H4 (cell line): ENCODE results near the gene CRLF2. TPM values are rescaled to one million over a fixed set of nuclear protein-coding genes. Genes with fewer than 3 reads are reported as not detected.
"Not testable (repeated sequence)": the region's sequence is repeated elsewhere in the genome, so short reads cannot be mapped to it uniquely, and the experiment has no call there.

Experiments
- DNase-seq: peaks from one replicate; pipeline ENCODE4 v3.0.0-alpha.2; 2015; ENCODE audit warnings: low spot score
- total RNA-seq: library from RNA; depleted of rRNA; stranded (reverse); fragments of >200 nt; shearing (Covaris generic); gene quantifications from 2 replicates; pipeline ENCODE4 v1.2.3, GENCODE V29; 2014; rRNA removed

Gene CRLF2
- not detected in 2 replicates for total RNA-seq

DNA sequence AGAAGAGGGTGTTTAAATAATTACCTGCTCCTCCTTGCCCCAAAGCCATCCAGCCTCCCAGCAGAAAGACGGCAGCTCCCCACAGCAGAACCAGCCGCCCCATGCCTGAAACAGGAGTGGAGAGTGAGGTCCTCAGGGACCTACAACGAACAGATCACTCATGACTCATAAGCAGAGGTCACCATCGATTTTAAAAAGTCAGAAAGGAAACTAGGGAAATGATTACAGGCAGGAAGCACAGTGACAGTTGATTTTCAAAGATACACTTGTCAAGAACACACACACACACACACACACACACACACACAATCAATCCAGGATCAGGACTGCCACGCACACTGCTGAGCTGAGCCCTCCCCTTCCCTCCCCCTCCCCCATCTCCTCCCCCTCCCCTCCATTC, at the start of gene CRLF2:
TSS of gene CRLF2 (minus strand) at position 118 of the 400 bp plus-strand sequence. CDS start at position 103, 15 bp downstream.
- peak; percentile 76 for DNase-seq

- not testable (repeated sequence) for DNase-seq
Observed at GRCh38 chrX:1261771-1262170, 49.3 kb upstream of the CRLF2 start.

- DNase-seq: no peak
Observed at GRCh38 chrX:1261285-1261684, 48.8 kb upstream of the CRLF2 start.

- DNase-seq: no peak
Observed at GRCh38 chrX:1252861-1253260, 40.4 kb upstream of the CRLF2 start.

- DNase-seq: peak; percentile 64
Observed at GRCh38 chrX:1249101-1249887, 36.8 kb upstream of the CRLF2 start.

DNA sequence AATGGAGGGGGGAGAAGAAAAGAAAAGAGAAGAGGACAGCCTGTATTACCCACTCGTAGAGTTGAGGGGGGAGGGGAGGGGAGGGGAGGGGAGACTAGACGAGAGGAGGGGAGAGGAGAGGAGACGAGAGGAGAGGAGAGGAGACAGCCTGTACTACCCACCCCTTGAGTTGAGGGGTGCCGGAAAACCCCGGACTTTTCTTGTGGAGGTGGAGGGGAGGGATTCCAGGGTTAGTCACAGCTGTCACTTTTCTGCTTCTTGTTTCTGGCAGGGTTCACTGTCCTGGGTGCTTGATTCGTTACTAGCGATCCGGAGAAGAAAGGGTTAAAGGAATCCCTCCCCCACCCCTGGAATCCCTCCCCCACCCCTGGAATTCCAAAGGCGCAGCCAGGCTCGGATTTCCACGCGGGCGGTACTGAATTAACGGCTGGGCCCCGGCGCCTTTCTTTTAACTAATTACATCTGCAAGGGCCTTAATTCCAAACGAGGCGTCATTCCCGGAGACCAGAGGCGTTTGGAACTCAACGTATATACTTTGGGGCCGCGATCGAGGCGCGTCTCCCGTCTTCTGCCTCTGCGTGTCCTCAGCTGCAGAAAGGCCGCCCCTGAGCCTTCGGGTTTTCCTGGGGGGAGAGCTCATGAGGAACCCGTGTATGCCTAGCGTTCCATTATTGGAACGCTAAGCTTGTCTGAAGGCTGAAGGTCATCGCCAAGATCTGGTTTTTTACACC, 36.0 kb upstream of the CRLF2 start:
- DNase-seq: no peak

DNA sequence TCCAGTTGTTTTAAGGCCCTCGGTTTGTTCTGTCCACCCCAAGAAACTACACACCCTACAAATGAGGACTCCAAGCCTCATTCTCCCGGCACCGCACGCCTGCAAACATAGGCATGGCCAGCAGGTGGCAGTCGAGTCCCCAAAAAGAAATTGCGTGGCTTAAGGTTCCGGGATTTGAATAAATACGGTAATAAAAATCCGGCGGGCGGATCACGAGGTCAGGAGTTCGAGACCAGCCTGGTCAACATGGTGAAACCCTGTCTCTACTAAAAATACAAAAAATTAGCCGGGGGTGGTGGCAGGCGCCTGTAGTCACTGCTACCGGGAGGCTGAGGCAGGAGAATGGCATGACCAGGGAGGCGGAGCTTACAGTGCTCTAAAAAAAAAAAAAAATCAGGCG, 34.4 kb upstream of the CRLF2 start:
- peak; percentile 74 for DNase-seq

GRCh38 chrX:1244164-1245076, 32.0 kb upstream of the CRLF2 start:
- peak; percentile 33 for DNase-seq

DNA sequence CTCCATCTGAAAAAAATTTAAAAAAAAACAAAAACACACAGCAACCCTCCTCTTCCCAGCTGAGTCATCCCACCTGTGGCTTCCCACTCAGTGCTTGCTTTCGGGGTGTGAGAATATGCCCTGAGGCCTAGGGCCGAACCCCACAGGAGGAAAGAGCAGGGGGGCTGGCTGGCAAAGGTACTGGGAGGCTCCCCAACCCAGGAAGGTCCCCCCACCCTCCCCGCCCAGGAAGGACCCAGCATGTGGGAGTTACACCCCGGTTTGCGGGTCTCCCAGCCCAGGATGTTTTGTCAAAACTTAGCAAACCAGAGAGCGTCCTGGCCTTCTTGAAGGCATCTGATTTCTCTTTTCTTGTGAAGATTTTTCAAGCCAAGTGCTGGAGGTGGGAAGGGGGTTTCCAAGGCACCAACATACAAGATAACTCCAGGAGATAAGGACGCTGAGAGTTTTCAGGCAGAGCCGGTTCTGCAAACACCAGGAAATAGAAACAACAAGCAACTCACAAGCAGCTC, 30.5 kb upstream of the CRLF2 start:
- DNase-seq: peak; percentile 50

DNA sequence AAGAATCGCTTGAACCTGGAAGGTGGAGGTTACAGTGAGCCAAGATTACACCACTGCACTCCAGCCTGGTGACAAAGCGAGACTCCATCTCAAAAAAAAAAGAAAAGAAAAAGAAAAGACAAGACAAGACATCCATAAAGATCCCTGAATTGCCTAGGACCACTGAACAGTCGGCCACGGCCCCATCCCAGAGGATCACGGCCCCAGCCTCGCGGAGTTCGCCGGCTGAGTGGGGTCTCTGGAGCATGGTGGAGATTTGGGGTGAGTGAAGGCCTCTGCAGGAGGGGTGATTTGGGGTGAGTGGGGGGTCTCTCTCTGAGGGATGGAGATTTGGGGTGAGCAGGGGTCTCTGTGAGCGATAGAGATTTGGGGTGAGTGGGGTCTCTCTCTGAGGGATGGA, 28.1 kb upstream of the CRLF2 start:
- not testable (repeated sequence) for DNase-seq

GRCh38 chrX:1239681-1240142, 27.3 kb upstream of the CRLF2 start:
- no peak for DNase-seq

GRCh38 chrX:1231850-1232465, 19.5 kb upstream of the CRLF2 start:
- DNase-seq: no peak

GRCh38 chrX:1228101-1228500, 15.7 kb upstream of the CRLF2 start:
- not testable (repeated sequence) for DNase-seq

GRCh38 chrX:1226249-1226648, 13.8 kb upstream of the CRLF2 start:
- no peak for DNase-seq

DNA sequence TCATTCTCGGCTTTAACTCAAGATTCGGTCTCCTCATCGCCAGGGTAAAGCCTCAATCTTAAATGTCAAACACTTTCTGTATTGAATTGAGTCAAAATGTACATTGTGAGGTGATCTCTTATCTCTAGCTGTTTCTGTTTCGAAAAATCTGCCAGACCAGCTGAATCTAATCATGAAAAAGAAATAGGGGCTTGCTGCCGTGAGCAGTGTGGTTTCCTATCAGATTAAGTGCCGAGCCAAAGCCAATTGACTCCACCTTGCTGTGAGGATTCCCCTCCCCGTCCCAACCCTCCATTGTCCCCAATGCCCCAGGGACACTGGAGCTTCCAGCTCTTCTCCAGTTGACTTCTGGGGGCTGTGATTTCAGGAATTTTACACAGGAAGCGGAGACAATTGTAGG, 12.5 kb upstream of the CRLF2 start:
- DNase-seq: no peak

DNA sequence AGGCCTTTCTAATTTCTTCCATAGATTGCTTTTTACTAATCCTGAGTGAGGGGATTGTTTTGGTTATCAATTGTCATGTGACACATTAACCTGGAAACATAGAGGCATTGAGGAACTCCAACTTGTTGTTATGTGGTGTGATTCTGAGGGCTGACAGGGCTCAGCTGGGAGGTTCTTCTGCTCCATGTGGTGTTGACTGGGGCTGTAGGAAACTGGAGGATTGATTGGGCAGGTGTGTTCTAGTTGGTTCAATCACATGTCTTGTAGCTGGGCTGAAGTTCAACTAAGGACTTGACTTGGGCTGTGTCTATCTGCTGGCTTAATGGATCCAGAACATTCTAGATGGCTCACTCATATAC, 10.8 kb upstream of the CRLF2 start:
- no peak for DNase-seq

- DNase-seq: peak; percentile 50
Observed at GRCh38 chrX:1222531-1223241, 10.2 kb upstream of the CRLF2 start.

DNA sequence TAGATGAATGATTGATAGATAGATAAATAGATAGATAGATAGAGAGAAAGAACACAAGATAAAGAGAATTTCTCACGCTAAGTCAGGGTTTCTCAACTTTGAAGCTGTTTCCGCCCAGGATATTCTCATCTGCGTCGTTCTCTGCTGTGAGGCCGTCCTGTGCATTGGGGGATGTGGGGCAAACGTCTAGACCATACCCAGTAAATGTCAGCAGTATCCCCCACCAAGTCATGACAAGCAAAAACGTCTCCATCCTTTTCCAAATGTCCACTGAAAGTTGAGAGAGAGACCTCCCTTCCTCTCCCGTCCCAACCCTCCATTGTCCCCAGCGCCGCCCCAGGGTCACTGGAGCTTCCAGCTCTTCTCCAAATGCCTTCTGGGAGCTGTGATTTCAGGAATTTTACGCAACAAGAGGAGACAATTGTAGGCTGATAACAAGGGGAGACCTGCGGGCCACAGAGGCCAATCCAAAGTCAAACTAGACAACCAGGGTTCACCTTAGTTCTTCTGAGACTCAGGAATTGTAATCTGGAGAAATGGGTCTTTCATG, 8.9 kb upstream of the CRLF2 start:
- DNase-seq: no peak

DNA sequence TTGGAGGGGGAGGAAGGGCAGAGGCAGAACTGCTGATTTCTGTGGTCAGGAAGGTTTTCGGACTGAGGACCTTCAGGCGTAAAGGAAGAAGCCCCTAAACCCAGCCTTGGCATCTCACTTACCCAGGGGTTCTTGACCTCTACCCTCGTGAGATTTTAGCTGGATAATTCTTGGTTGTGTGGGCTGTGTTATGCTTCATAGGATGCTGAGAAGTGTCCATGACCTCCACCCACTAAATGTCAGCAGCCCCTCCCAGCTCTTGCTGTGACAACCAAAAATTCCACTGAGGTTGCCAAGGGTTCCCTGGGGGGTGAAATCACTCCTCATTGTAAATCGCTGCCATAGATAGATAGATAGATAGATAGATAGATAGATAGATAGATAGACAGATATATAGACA, 5.8 kb upstream of the CRLF2 start:
- no peak for DNase-seq

- DNase-seq: no peak
Observed at GRCh38 chrX:1215123-1215823, 2.8 kb upstream of the CRLF2 start.
